ENCODE measurements around the gene C1orf159.
A peak's percentile ranks its signal among the peaks of the same experiment; 100 is the strongest.

The C1orf159 gene

GRCh38 chr1:1124786-1125642 lies 9.1 kb upstream of the C1orf159 start:
- in situ Hi-C loops (cut with HindIII; ENCODE audit: low pct_unique_long_range_greater_than_20kb, low sequenced_read_pairs) = no loop called here
- DNase-seq (ENCODE audit: low read depth in 1 of 2, low spot score in 1 of 2) = no peak
- no peak for TF ChIP-seq JUND (IDR thresholded peaks at IDR 0.05; ENCODE audit: low read depth)

GRCh38 chr1:1124508-1124785 lies 8.6 kb upstream of the C1orf159 start:
- in situ Hi-C loops (cut with HindIII; ENCODE audit: low pct_unique_long_range_greater_than_20kb, low sequenced_read_pairs) = no loop called here
- TF ChIP-seq JUND (IDR thresholded peaks at IDR 0.05; ENCODE audit: low read depth) = no peak
- DNase-seq (ENCODE audit: low read depth in 1 of 2, low spot score in 1 of 2) = no peak

- DNase-seq (ENCODE audit: low read depth in 1 of 2, low spot score in 1 of 2) = no peak
- in situ Hi-C loops (cut with HindIII; ENCODE audit: low pct_unique_long_range_greater_than_20kb, low sequenced_read_pairs) = no loop called here
These were observed 8.0 kb upstream of the C1orf159 start for GRCh38 chr1:1123581-1124507.

GRCh38 chr1:1122981-1123480 lies 7.1 kb upstream of the C1orf159 start:
- in situ Hi-C loops (cut with HindIII; ENCODE audit: low pct_unique_long_range_greater_than_20kb, low sequenced_read_pairs) = no loop called here
- DNase-seq (ENCODE audit: low read depth in 1 of 2, low spot score in 1 of 2) = peak in 1 of 2 experiments; percentile 49
- no peak for TF ChIP-seq JUND (IDR thresholded peaks at IDR 0.05; ENCODE audit: low read depth)

More at GRCh38 chr1:1123581-1124507, 8.0 kb upstream of the C1orf159 start:
- no peak for TF ChIP-seq JUND (IDR thresholded peaks at IDR 0.05; ENCODE audit: low read depth)

GRCh38 chr1:1122078-1122811 lies 6.4 kb upstream of the C1orf159 start:
- DNase-seq (ENCODE audit: low read depth in 1 of 2, low spot score in 1 of 2) = peak; percentile 76 to 81
- in situ Hi-C loops (cut with HindIII; ENCODE audit: low pct_unique_long_range_greater_than_20kb, low sequenced_read_pairs) = no loop called here
- TF ChIP-seq JUND (IDR thresholded peaks at IDR 0.05; ENCODE audit: low read depth) = no peak

- TF ChIP-seq JUND (IDR thresholded peaks at IDR 0.05; ENCODE audit: low read depth) = no peak
- DNase-seq (ENCODE audit: low read depth in 1 of 2, low spot score in 1 of 2) = no peak
- in situ Hi-C loops (cut with HindIII; ENCODE audit: low pct_unique_long_range_greater_than_20kb, low sequenced_read_pairs) = no loop called here
These were observed 5.8 kb upstream of the C1orf159 start for GRCh38 chr1:1121611-1122077.

GRCh38 chr1:1120866-1121591 lies 5.1 kb upstream of the C1orf159 start:
- TF ChIP-seq JUND (IDR thresholded peaks at IDR 0.05; ENCODE audit: low read depth) = no peak
- no peak for DNase-seq (ENCODE audit: low read depth in 1 of 2, low spot score in 1 of 2)
- in situ Hi-C loops (cut with HindIII; ENCODE audit: low pct_unique_long_range_greater_than_20kb, low sequenced_read_pairs) = no loop called here

GRCh38 chr1:1120096-1120495 lies 4.2 kb upstream of the C1orf159 start:
- TF ChIP-seq JUND (IDR thresholded peaks at IDR 0.05; ENCODE audit: low read depth) = no peak
- no peak for DNase-seq (ENCODE audit: low read depth in 1 of 2, low spot score in 1 of 2)
- in situ Hi-C loops (cut with HindIII; ENCODE audit: low pct_unique_long_range_greater_than_20kb, low sequenced_read_pairs) = no loop called here

- no peak for TF ChIP-seq JUND (IDR thresholded peaks at IDR 0.05; ENCODE audit: low read depth)
- in situ Hi-C loops (cut with HindIII; ENCODE audit: low pct_unique_long_range_greater_than_20kb, low sequenced_read_pairs) = no loop called here
- no peak for DNase-seq (ENCODE audit: low read depth in 1 of 2, low spot score in 1 of 2)
These were observed 3.5 kb upstream of the C1orf159 start for GRCh38 chr1:1119272-1119890.

- in situ Hi-C loops (cut with HindIII; ENCODE audit: low pct_unique_long_range_greater_than_20kb, low sequenced_read_pairs) = no loop called here
These were observed 3.0 kb upstream of the C1orf159 start for GRCh38 chr1:1118876-1119220.

More at GRCh38 chr1:1118876-1119220, 3.0 kb upstream of the C1orf159 start:
- no peak for TF ChIP-seq JUND (IDR thresholded peaks at IDR 0.05; ENCODE audit: low read depth)
- DNase-seq (ENCODE audit: low read depth in 1 of 2, low spot score in 1 of 2) = no peak
